Neural progenitor cell (in vitro differentiated cells): ENCODE measurements around the gene SCAP.

Source experiments
- CTCF ChIP-seq: fragments of 200-600 bp; sonication (generic); IDR thresholded peaks from 2 replicates; pipeline ENCODE4 v1.5.1; 2017; ENCODE audit warnings: antibody characterized with exemption, mild to moderate bottlenecking
- EZH2 ChIP-seq: fragments of 200-600 bp; sonication (generic); IDR thresholded peaks from 2 replicates; pipeline ENCODE4 v1.6.1; 2017; ENCODE audit warnings: antibody characterized with exemption, mild to moderate bottlenecking, moderate library complexity

- no peak for TF ChIP-seq CTCF
- no peak for TF ChIP-seq EZH2
Measured at GRCh38 chr3:47485812-47486211, 10.1 kb upstream of the SCAP start.
